Measurements from ENCODE around the gene ZNF77.

Gene ZNF77

DNA sequence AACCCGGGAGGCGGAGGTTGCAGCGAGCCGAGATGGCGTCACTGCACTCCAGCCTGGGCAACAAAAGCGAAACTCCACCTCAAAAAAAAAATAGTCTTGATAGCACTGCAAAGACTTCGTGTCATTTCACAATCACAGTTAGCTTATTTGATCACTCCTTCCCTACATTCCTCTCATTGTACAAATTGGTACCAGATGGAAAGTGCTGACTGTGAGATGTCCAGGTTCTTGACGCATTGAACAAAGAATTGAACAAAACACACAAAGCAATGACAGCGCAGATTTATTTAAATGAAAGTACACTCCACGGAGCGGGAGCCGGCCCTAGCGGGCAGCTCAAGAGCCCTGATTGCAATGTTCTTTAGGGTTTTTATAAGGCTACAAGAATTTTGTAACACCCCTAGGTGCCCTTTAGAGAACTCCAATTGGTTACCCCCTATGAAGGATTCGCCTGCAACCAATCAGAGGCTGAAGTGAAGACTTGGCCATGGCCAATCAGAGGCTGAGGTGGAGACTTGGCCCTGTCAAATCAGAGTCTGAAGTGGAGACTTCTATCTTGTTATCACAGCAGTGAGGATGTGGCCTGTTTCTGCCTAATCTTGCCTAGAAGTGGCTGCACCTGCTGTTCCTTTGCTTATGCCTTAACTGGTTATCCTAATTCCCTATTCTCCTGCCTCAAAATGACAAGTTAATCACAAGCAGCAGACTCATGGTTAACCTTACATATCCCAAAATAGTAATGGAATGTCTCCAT, 60.9 kb downstream of the ZNF77 start:
- POLR2A ChIA-PET, result no interaction called here
- no peaks in the 10 kb centered on the region for H3K36me3 ChIP-seq (ENCODE audit: control insufficient read depth in 2 of 2, insufficient read depth in 1 of 2, low read length in 2 of 2)
- H3K4me3 ChIP-seq (ENCODE audit: low read depth, low read length), result no peak overlapping the region
- H3K4me1 ChIP-seq (ENCODE audit: control insufficient read depth, insufficient read depth, low read length), result no peaks in the 10 kb centered on the region
- H3K9me3 ChIP-seq (ENCODE audit: control insufficient read depth, insufficient read depth, low read depth, low read length), result no peaks in the 10 kb centered on the region
- H3K27ac ChIP-seq (ENCODE audit: extremely low read depth, low read depth, low read length), result no peak overlapping the region
- TF ChIP-seq ZNF629 (tag by site-specific recombination; IDR thresholded peaks at IDR 0.05), result no peak
- TF ChIP-seq KLF16 (tag by site-specific recombination; IDR thresholded peaks at IDR 0.05), result no peak
- no peak for TF ChIP-seq ZNF654 (tag by site-specific recombination; IDR thresholded peaks at IDR 0.05; ENCODE audit: low read depth)
- no peak for TF ChIP-seq ZNF423 (tag by site-specific recombination; IDR thresholded peaks at IDR 0.05)
- TF ChIP-seq, protein P1, sequence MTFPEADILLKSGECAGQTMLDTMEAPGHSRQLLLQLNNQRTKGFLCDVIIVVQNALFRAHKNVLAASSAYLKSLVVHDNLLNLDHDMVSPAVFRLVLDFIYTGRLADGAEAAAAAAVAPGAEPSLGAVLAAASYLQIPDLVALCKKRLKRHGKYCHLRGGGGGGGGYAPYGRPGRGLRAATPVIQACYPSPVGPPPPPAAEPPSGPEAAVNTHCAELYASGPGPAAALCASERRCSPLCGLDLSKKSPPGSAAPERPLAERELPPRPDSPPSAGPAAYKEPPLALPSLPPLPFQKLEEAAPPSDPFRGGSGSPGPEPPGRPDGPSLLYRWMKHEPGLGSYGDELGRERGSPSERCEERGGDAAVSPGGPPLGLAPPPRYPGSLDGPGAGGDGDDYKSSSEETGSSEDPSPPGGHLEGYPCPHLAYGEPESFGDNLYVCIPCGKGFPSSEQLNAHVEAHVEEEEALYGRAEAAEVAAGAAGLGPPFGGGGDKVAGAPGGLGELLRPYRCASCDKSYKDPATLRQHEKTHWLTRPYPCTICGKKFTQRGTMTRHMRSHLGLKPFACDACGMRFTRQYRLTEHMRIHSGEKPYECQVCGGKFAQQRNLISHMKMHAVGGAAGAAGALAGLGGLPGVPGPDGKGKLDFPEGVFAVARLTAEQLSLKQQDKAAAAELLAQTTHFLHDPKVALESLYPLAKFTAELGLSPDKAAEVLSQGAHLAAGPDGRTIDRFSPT (tag by site-specific recombination; IDR thresholded peaks at IDR 0.05), result no peak
- TF ChIP-seq ZNF621 (tag by site-specific recombination; IDR thresholded peaks at IDR 0.05), result no peak
- TF ChIP-seq ZFP3 (tag by site-specific recombination; IDR thresholded peaks at IDR 0.05; ENCODE audit: low read depth), result no peak
- no peak for TF ChIP-seq SP7 (tag by site-specific recombination; IDR thresholded peaks at IDR 0.05)
- TF ChIP-seq PRDM6 (tag by site-specific recombination; IDR thresholded peaks at IDR 0.05), result no peak
- TF ChIP-seq ZBTB49 (tag by site-specific recombination; IDR thresholded peaks at IDR 0.05; ENCODE audit: low read depth), result no peak
- TF ChIP-seq ZNF677 (tag by site-specific recombination; IDR thresholded peaks at IDR 0.05), result no peak
- no peak for TF ChIP-seq ZNF175 (tag by site-specific recombination; IDR thresholded peaks at IDR 0.05)
- CTCF ChIA-PET, result interaction anchor here (0.6 kb wide), 1 partner anchor 42 kb away, joined by 3 read pairs; no protein-coding TSS in a partner anchor

Measured in HEK293 (cell line).